G401.6 (cell line): ENCODE results near the gene IL16.

Experiments used
- FAIRE-seq: peaks from 2 replicates; lab custom pipeline; 2012; peaks lifted over from hg19 to GRCh38; lab: Jason Lieb, UNC

The IL16 gene

GRCh38 chr15:81174792-81175327, 21.8 kb upstream of the IL16 start:
- no peak for FAIRE-seq

- FAIRE-seq = no peak
These were observed 21.2 kb upstream of the IL16 start for GRCh38 chr15:81175496-81175895.

- FAIRE-seq = no peak
These were observed 20.3 kb upstream of the IL16 start for GRCh38 chr15:81176291-81176893.

GRCh38 chr15:81178365-81178764, 18.3 kb upstream of the IL16 start:
- FAIRE-seq = no peak

- FAIRE-seq = no peak
These were observed 15.5 kb upstream of the IL16 start for GRCh38 chr15:81181220-81181619.

GRCh38 chr15:81182031-81182755, 14.5 kb upstream of the IL16 start:
- FAIRE-seq = no peak

- FAIRE-seq = no peak
These were observed 13.8 kb upstream of the IL16 start for GRCh38 chr15:81182756-81183438.

GRCh38 chr15:81183439-81183775, 13.3 kb upstream of the IL16 start:
- FAIRE-seq = no peak

GRCh38 chr15:81184188-81184587, 12.5 kb upstream of the IL16 start:
- no peak for FAIRE-seq

GRCh38 chr15:81185631-81186295, 10.9 kb upstream of the IL16 start:
- FAIRE-seq = no peak

GRCh38 chr15:81188354-81188753, 8.3 kb upstream of the IL16 start:
- no peak for FAIRE-seq

GRCh38 chr15:81189583-81190283, 6.9 kb upstream of the IL16 start:
- FAIRE-seq = no peak

- no peak for FAIRE-seq
These were observed 5.7 kb upstream of the IL16 start for GRCh38 chr15:81190922-81191507.

- FAIRE-seq = no peak
These were observed 5.0 kb upstream of the IL16 start for GRCh38 chr15:81191701-81192100.

GRCh38 chr15:81194723-81195122, 2.0 kb upstream of the IL16 start:
- FAIRE-seq = no peak

- FAIRE-seq = no peak
These were observed 1.3 kb upstream of the IL16 start for GRCh38 chr15:81195339-81195864.

- no peak for FAIRE-seq
These were observed 564 bp downstream of the IL16 start for GRCh38 chr15:81197255-81197630.

GRCh38 chr15:81197688-81198281, 1.1 kb downstream of the IL16 start:
- FAIRE-seq = no peak

- no peak for FAIRE-seq
These were observed 2.5 kb downstream of the IL16 start for GRCh38 chr15:81199031-81199779.

- FAIRE-seq = no peak
These were observed 9.3 kb downstream of the IL16 start for GRCh38 chr15:81206018-81206417.
